Activated CD8-positive, alpha-beta memory T cell treated with anti-CD3 and anti-CD28 coated beads for 1 hour (primary cell): ENCODE measurements around the gene LRP1.

Experiments used
- DNase-seq, 2 donors: peaks; one replicate each; pipeline ENCODE4 v3.0.0-alpha.2; 2020; ENCODE audit warnings: low read depth in 1 of 2; ENCODE audit errors: extremely low read depth in 1 of 2

Gene LRP1

DNA sequence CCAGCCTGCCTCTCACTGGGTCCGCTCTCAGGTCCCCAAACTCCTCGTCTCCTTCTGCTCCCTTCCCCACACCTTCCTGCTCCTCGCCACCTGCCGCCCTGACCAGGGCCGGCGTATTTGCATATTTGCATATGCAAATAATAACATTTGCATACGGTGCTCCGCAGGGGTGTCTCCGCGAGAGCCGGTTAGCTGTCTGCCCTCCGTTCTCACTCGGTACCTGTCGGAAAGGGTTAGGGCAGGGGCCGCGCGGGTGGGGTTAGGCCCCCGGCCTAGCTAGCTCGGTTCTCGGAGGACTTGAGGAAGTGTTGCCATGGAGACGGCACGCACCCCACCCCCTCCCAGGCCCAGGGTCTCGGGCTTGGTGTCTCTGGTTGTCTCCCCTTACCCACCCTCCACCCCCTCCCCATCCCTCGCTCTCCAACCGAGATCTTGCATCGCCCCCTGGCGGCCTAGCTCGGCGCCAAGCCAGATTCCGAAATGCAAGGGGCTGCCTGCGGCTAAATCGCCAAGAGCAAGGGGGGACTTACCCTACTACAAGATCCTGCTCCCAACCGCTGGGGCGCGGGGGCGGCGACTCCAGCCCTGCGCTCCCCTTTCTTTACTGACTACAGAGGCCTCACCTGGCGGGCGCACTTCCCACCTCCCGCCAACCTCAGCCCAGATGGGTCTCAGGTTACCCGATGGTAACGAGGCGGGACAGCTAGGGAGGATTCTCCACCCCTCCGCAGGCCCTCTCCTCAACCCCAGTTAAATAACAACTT, 114.6 kb downstream of the LRP1 start:
- peak; percentile 19 to 47 for DNase-seq

DNA sequence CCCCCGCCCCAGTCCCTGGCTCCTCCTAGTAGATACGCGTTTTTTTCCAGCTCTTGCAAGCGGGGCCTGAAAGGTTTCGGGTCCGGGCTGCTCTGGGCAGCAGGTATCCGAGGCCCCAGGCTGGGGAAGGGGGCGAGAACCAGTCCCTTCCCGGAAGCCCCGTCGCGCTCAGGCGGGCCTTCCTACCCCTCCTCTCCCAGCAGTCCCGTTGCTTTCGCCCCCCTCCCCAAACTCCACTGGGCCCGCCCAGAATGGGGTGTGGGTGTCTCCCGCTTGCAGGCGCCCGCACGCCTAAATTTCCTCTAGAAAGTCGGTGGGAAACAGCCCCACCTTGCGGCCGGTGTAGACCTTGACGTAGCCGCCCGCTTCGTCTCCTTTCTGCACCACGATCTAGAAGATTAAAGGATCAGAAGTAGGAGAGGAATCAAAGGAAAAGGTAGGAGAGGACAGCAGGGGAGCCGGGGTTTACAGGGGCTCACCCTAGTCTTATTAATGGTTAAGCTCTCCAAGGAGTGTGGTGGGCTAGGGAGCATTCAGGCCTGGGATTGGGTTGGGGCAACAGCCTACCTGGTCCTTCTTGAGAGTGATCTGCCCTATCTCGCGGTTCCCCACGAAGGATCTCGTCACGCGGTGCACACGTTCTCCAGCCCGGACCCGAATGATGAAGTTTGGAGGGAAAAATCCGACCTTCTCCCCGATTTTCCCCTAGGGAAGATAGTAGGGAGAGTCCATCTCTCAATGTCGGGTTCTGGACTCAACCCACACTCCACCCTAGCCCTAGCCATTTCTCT, 115.4 kb downstream of the LRP1 start:
- peak; percentile 48 to 70 for DNase-seq

DNA sequence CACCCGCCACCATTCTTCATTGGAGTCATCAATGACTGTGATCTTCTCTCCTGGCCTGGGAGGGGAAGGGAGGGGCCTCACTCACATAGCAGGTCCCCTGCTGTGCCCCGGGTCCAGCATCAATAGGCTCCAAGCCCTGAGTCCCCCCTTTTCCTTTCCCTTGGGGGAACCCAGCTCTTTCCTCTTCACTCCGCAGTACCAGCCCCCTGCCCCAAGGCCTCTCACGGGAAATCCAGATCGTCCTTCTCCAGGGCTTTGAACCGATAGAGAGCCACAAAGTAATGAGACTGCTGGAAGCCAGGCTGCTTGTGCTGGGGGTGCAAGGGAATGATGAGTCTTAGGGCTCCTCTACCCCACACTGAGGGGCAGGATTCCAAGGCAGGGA, 116.0 kb downstream of the LRP1 start:
- DNase-seq = no peak

DNA sequence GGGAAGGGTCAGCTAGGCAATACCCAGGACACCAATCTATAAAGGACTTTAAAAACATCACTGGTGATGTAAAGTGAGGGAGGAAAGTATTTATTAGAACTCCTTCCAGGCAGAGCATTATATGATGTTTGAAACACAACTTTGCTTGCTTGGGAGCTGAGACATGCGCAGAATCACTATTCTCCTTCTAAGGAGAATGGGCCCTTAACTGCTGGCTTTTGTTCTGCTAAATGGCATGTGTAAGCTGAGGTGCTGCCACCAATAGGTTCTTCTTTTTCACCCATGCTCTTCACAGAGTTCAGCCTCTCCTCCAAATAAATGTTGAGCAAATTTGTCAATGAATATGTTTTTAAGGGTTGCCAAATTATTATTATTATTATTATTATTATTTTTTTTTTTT, 118.8 kb downstream of the LRP1 start:
- no peak for DNase-seq

DNA sequence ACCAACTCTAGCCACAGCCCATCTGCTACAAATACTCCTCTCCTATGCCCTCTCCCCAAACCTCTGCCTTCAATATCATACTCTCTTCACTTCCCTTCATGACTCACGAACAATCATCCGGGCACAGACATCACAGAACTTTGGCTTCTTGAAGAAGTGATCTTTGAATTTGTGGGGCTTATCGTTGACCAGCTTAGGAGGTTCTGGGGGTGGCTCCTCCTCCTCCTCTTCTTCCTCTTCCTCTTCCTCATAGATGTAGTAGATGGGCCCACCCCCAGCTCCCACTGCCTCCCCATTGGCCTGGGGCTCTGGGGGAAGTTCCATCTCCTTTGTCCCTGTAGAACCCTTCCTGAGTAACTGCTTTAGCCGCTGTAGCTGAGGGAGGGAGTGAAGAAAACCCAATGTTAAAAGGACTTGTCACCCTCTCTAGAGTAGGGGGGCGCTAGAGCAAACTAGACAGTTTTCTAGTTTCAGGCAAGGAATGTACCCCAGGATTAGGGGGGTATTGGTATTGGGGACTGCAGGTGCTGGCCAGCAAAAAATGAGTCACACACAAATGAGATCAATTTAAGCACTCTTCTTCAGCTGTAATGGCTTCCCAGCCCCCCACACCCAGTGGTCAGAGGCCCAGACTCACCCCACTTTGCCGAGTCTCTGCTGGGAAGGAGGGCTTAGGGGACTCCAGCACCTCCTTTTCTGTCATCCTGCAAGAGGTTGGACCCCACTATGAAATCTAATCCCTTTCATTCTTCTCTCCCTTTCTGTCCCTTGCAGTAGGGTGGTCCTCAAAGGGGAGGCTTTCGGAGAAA, 120.9 kb downstream of the LRP1 start:
- no peak for DNase-seq

DNA sequence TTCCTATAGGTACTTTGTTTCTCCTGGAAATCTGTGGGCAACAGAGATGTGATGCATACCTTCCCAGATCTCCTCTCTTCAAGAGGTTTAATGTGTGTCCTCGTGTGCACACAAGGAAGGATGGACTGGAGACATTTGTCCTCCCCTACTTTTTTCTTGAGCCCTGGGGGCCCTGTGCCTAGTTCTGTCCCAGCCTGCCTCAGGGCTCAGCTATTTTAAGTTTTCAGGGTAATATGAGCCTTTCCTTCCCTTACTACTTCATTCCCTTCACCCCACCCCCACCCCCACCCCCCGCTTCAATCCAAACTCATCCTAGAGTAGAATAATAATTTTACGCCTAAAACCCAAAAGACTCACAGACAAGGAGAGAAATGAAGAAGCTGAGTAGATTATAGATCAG, 122.3 kb downstream of the LRP1 start:
- DNase-seq = no peak

DNA sequence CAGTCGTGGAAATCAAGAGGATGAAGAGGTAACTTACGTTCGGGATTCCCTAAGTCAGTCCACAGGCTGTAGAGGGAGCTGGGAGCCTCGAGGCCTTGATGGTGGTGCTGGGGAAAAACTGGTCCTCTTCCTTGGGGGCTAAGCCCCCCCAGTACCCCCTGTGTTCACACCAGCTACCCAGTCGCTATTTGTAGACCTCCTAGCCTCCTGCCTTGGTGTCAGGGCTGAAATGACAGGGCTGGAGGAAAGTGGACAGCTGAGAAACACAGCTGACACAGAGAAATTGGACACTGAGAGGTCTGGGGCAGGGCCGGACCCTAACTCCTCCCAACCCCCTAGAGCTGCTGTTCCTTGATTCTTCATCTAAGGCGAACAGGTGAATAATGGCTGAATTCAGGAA, 122.7 kb downstream of the LRP1 start, which contains the start of gene STAC3:
Gene STAC3 (minus strand): TSS at position 232 of the 400 bp plus-strand sequence. CDS start 1,551 bp downstream, outside the sequence.
- no peak for DNase-seq

DNA sequence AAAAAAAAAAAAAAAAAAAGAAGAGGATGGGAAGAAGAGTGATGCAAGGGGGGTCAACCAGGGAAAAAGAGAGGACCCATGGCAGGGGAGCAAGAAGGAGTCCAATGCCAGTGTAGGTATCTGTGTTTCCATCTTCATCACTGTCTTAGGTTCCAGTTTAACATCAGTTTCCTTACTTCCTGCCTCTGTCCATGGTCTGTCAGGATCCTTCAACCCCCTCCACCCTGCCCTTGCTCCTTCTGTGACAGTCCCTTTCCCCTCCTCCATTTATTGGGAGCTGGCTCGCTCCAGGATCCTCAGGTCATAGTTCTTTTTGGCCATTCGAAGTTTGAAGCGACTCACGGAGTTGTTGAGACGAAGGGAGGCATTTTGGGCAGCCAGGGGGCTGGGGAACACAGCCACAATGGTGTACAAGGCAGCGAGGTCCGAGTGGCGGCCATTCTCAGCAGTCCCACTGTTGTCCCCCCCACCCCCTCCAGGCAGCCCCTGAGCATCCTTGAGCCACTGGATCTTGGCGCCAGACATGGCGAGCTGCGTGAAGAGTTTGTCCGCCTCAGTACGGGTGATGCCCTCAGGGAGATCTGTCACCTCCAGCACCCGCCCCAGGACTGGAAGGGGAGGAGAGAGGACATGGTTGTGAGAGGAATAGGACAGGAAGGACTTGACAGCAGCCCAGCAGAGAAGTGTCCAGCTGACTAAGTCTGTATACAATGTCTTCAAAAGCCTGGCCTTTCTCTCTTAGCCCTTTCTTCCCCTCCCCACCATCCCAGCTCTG, 126.4 kb downstream of the LRP1 start:
- no peak for DNase-seq

DNA sequence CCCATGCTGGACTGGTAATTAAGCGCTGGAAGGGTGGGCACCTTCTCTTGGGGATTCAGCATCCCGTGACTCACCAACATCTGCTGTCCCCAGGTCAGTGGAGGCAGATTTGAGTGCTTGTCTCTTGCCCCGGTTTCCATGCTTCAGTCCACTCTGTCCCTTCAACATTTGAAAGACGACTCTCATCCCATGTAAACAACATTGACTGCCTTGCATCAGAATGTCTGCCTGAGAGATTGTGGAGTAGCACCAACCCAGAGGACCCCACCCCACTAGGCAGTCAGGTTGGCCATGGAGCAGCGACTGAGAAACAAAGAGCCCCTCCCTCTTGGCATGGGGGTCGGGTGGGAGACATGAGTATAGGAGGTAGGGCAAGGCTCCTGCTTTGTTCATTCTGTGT, 127.6 kb downstream of the LRP1 start:
- no peak for DNase-seq

DNA sequence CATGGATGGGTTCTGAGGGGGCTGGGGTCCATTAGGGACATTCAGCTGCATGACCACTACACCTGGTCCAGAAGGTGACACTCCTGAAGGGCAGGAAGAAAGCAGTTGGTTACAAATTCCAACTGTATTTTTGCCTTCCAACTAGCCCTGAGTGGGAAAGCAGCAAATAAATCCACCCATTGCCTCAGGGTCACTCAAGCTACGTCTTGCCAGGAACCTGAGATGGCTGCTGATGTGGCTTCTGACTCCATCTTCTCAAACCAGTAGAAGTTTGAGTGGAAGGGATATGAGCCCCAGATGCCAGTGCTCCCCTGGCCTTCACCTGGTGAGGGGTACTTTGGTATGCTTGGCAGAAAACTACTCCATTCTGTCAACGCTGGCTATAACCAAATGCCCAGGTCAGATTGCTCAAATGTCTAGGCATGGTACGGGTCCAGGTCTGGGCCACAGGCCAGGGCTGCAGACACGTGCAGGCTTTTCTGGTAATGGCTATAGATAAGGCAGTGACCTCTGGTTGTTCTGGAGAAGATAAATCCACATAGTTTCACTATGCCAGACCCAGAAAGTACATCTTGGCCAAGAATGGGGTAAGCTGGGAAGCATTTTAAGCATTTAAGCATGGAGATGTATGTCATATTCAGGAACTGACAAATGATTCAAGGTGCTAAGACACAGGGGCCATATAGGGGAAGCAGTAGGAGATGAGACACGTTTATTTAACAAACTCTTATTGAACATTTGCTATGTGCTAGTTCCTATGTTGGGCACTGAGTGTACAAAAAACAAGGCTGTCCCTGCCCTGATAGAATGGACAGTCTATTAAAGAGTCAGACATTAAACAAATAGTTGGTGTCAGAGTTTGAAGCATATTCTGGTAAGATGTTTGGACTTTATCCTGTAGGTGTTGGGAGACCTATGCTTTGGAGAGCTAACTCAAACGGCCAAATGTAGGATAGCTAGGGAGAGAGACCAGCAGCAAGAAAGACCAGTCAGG, 131.0 kb downstream of the LRP1 start:
- no peak for DNase-seq

DNA sequence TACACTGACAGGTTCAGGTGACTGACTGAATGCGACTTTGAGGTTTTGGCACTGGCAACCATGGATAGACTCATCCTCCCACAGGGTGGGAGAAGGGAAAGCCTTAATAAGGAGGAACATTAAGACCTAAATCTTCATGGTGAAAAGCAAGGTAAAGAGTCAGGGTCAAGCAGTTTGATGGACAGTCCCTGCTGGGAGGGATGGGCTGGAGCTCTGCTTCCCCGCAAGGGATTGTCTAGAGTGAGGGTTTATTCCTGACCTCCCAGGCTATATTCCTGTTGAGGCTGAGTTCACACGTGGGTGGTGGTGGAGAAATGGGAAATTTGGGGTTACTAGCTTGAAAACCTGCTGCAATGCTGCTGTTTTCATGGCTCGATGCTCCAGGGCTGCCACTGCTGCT, 132.1 kb downstream of the LRP1 start:
- no peak for DNase-seq

DNA sequence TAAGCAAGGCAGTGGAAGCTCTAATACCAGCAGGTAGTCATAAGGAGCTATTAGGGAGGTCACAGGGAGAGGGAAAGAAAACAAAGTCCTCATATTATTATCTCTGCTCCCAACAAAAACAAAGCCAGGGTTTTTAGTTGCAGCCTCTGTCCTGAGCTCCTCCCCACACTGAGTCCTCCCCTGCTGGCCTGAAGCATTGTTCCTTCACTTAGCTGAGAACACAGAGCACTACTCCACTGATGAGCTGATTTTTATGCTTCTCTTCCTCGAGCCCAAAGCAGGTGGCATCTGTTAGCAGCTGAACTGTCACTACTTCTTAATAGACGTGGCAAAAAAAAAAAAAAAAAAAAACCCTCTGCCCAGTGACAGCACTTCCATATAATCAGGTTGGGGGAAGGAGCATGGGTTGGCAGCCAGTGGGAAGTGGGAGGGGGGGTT, 133.2 kb downstream of the LRP1 start:
- no peak for DNase-seq

DNA sequence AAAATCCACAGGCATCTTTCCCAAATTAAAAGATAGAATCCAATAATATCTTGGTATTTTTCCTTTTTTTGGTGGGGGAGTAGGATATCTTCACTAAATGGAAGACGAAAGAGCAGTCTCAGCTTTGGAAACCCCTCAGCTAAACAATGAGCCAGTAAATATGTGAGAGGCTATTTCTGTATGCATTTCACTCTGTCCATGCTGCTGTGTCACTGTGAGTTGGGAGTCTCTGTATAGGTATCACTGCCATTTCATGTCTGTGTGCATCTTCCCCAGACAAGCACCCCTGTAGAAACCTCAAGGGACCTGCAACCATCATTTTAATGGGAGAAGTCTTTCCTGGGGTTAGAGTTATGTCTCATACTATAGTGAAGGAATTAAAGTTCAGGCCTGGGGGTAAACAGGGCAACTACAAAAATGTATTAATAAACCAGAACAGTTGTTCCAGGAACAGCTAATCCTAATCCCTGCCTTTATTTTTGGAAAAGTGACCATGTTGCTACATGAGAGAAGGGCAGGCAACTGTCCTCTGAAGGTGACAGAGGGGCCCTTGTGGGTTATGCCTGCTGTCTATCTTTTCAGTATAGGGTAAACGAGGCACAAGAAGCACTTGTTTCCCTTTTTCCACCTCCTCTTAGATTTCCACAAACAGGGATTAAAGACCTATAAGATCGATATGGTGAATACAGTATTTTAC, 134.0 kb downstream of the LRP1 start:
- DNase-seq = no peak
